Endodermal cell (in vitro differentiated cells): Measurements from ENCODE around the gene SPATA24. TPM values are rescaled to one million over a fixed set of nuclear protein-coding genes. Genes with fewer than 3 reads are reported as not detected.

Source experiments
- DNase-seq: peaks from one replicate; pipeline ENCODE4 v3.0.0-alpha.2; 2017
- H3K27ac ChIP-seq: 2 replicates; pipeline ENCODE4 v1.5.1; 2013; ENCODE audit warnings: mild to moderate bottlenecking, low read depth, low read length, moderate library complexity
- H3K27me3 ChIP-seq: 2 replicates; pipeline ENCODE4 v1.6.1; 2013; ENCODE audit warnings: mild to moderate bottlenecking, low read length, moderate library complexity; ENCODE audit not compliant: insufficient read depth, control insufficient read depth, poor library complexity, severe bottlenecking
- H3K36me3 ChIP-seq: 2 replicates; pipeline ENCODE4 v1.7.0; 2013; ENCODE audit warnings: mild to moderate bottlenecking, low read length, moderate library complexity; ENCODE audit not compliant: control insufficient read depth, insufficient read depth
- H3K4me1 ChIP-seq: one replicate; pipeline ENCODE4 v1.7.0; 2013; ENCODE audit warnings: low read length; ENCODE audit not compliant: control insufficient read depth, insufficient read depth
- H3K4me3 ChIP-seq: 2 replicates; pipeline ENCODE4 v1.5.1; 2013; ENCODE audit warnings: mild to moderate bottlenecking, low read length, moderate library complexity
- H3K9ac ChIP-seq: 2 replicates; pipeline ENCODE4 v1.6.1; 2013; ENCODE audit warnings: mild to moderate bottlenecking, low read length, moderate library complexity; ENCODE audit not compliant: poor library complexity, severe bottlenecking; ENCODE audit errors: extremely low read depth
- H3K9me3 ChIP-seq: 2 replicates; pipeline ENCODE4 v1.6.1; 2013; ENCODE audit warnings: mild to moderate bottlenecking, low read length, moderate library complexity; ENCODE audit not compliant: control insufficient read depth
- H3K27ac Mint-ChIP-seq: 2 replicates; pipeline ENCODE4 v1.8.0; 2020; ENCODE audit warnings: mixed read lengths
- H3K27me3 Mint-ChIP-seq: 2 replicates; pipeline ENCODE4 v1.8.0; 2021; ENCODE audit warnings: mild to moderate bottlenecking, mixed read lengths; ENCODE audit not compliant: insufficient read depth
- H3K36me3 Mint-ChIP-seq: 2 replicates; pipeline ENCODE4 v1.8.0; 2020; ENCODE audit warnings: low read depth, mixed read lengths
- H3K4me1 Mint-ChIP-seq: 2 replicates; pipeline ENCODE4 v1.8.0; 2020; ENCODE audit warnings: mixed read lengths
- H3K4me3 Mint-ChIP-seq: 2 replicates; pipeline ENCODE4 v1.8.0; 2020; ENCODE audit warnings: mild to moderate bottlenecking, moderate library complexity, mixed read lengths
- H3K9me3 Mint-ChIP-seq: 2 replicates; pipeline ENCODE4 v1.8.0; 2020; ENCODE audit warnings: mild to moderate bottlenecking, mixed read lengths
- CTCF ChIP-seq: fragments of 200-600 bp; sonication (generic); conservative IDR thresholded peaks from 2 replicates; pipeline ENCODE4 v1.5.0; 2021; ENCODE audit warnings: antibody characterized with exemption, mild to moderate bottlenecking
- WGBS, 2 experiments: methylation state at CpG; one replicate each; pipeline versions ENCODE4 v1.1.5 to v1.1.7; 2013; ENCODE audit warnings: missing lambda C conversion rate in 2 of 2, mixed read lengths in 1 of 2; ENCODE audit not compliant: insufficient coverage in 1 of 2, insufficient read length in 1 of 2; 5-methylcytosine and 5-hydroxymethylcytosine counted together
- total RNA-seq, 2 donors: library from RNA; stranded (reverse); fragmentation: NEBNext Ultra II Directional in 1 of 2; extraction: Animal tissue kit (Norgen Biotek cat#: 25700) in 1 of 2; gene quantifications; 2 replicates in 1 of 2; 3 replicates in 1 of 2; pipeline ENCODE4 v1.2.1, GENCODE V29; 2021

The SPATA24 gene
- total RNA-seq, 2 donors from 2014 or later, result 9.8 to 10.6 TPM

- H3K9me3 ChIP-seq, result no peaks in the 10 kb centered on the region
- peak within 1 kb of the TSS; percentile 84 for H3K9ac ChIP-seq
- peak within 1 kb of the TSS; percentile 88 for H3K4me3 Mint-ChIP-seq
- WGBS, 2 experiments, result 5 to 9% methylated on average over 30 to 49 of the region's 49 CpGs
- H3K4me1 Mint-ChIP-seq, result peaks cover 19% of the 10 kb centered on the region
- H3K4me3 ChIP-seq, result peak within 1 kb of the TSS; percentile 92
- TF ChIP-seq CTCF, result no peak
- H3K27ac ChIP-seq, result peak within 1 kb of the TSS; percentile 84
- H3K27me3 Mint-ChIP-seq, result peaks cover 6% of the 10 kb centered on the region
- H3K36me3 ChIP-seq, result peaks cover 8% of the 10 kb centered on the region
- no peaks in the 10 kb centered on the region for H3K27me3 ChIP-seq
- H3K9me3 Mint-ChIP-seq, result no peaks in the 10 kb centered on the region
- DNase-seq, result peak; percentile 98
- H3K36me3 Mint-ChIP-seq, result peaks cover 13% of the 10 kb centered on the region
- peak within 1 kb of the TSS; percentile 97 for H3K27ac Mint-ChIP-seq
- H3K4me1 ChIP-seq, result no peaks in the 10 kb centered on the region
Measured at GRCh38 chr5:139439013-139439903, 35.4 kb upstream of the SPATA24 start, which contains the start of gene DNAJC18. TSS of gene DNAJC18 (minus strand) at chr5:139439525. CDS start at chr5:139439445, 80 bp downstream.

- 45 to 57% methylated on average over 8 of the region's 8 CpGs for WGBS, 2 experiments
- DNase-seq, result peak; percentile 52
- peak overlapping the region; percentile 88 for H3K4me3 Mint-ChIP-seq
Measured at GRCh38 chr5:139438707-139439012, 34.8 kb upstream of the SPATA24 start.

GRCh38 chr5:139435676-139436075, 31.8 kb upstream of the SPATA24 start:
- Histone ChIP-seq H3K4me3 (no peak overlapping the region), H3K9ac (no peak overlapping the region), H3K4me1 (no peaks in the 10 kb centered on the region), H3K9me3 (no peaks in the 10 kb centered on the region), H3K27ac (no peak overlapping the region), H3K36me3 (peaks cover 8% of the 10 kb centered on the region), H3K27me3 (no peaks in the 10 kb centered on the region)
- Mint-ChIP-seq H3K27ac (no peak overlapping the region), H3K4me3 (no peak overlapping the region), H3K4me1 (peaks cover 17% of the 10 kb centered on the region), H3K9me3 (no peaks in the 10 kb centered on the region), H3K27me3 (no peaks in the 10 kb centered on the region), H3K36me3 (peaks cover 17% of the 10 kb centered on the region)
- 92 to 100% methylated on average over 1 to 3 of the region's 3 CpGs for whole genome bisulfite sequencing, 2 experiments
- TF ChIP-seq CTCF, result no peak
- DNase-seq, result no peak

More at GRCh38 chr5:139438707-139439012, 34.8 kb upstream of the SPATA24 start:
- H3K4me1 Mint-ChIP-seq, result peaks cover 18% of the 10 kb centered on the region
- peaks cover 6% of the 10 kb centered on the region for H3K27me3 Mint-ChIP-seq
- H3K27ac Mint-ChIP-seq, result peak overlapping the region; percentile 97
- Histone ChIP-seq H3K9ac (no peak overlapping the region), H3K36me3 (peaks cover 8% of the 10 kb centered on the region), H3K27me3 (no peaks in the 10 kb centered on the region), H3K4me1 (no peaks in the 10 kb centered on the region), H3K4me3 (peak overlapping the region; percentile 92), H3K27ac (no peak overlapping the region), H3K9me3 (no peaks in the 10 kb centered on the region)
- H3K36me3 Mint-ChIP-seq, result peaks cover 13% of the 10 kb centered on the region
- no peak for TF ChIP-seq CTCF
- H3K9me3 Mint-ChIP-seq, result no peaks in the 10 kb centered on the region
